ENCODE measurements around the gene RNASE7.
"Not testable (repeated sequence)": the region's sequence is repeated elsewhere in the genome, so short reads cannot be mapped to it uniquely, and the experiment has no call there.

Gene RNASE7

GRCh38 chr14:20999591-20999990 is 42.6 kb upstream of the RNASE7 start:
- no peaks in the 10 kb centered on the region for H4K20me1 ChIP-seq (ENCODE audit: low read depth, low read length)
- H3K4me2 ChIP-seq (ENCODE audit: low read depth, low read length, poor library complexity, severe bottlenecking) = no peak overlapping the region
- H3K79me2 ChIP-seq (ENCODE audit: insufficient read depth, low read length) = no peaks in the 10 kb centered on the region
- H2AFZ ChIP-seq (ENCODE audit: low read depth, low read length, severe bottlenecking) = no peak overlapping the region
- H3K9ac ChIP-seq (ENCODE audit: low read length) = no peak overlapping the region
- H3K9me3 ChIP-seq (ENCODE audit: insufficient read depth, low read length) = no peaks in the 10 kb centered on the region
- TF ChIP-seq EZH2phosphoT487 (conservative IDR thresholded peaks at IDR 0.05; ENCODE audit: low read length) = no peak
- TF ChIP-seq CTCF (IDR thresholded peaks at IDR 0.05; ENCODE audit: insufficient read depth, low read length, poor library complexity, severe bottlenecking) = no peak
- H3F3A ChIP-seq (ENCODE audit: insufficient read depth) = no peaks in the 10 kb centered on the region
- no peaks in the 10 kb centered on the region for H3K27me3 ChIP-seq (ENCODE audit: low read length)
- no peak overlapping the region for H3K4me3 ChIP-seq (ENCODE audit: insufficient read depth, low read length, poor library complexity, severe bottlenecking)
- peaks cover under 1% of the 10 kb centered on the region; the same call in 1 of the 2 replicates for H3K36me3 ChIP-seq (ENCODE audit: low read length)
- H3K9me2 ChIP-seq (replicated peaks; ENCODE audit: insufficient read depth, low read length) = no peaks in the 10 kb centered on the region
- no peak overlapping the region for H3K27ac ChIP-seq (ENCODE audit: low read depth, low read length)

- no peaks in the 10 kb centered on the region for H4K20me1 ChIP-seq (ENCODE audit: low read depth, low read length)
- H3K9ac ChIP-seq (ENCODE audit: low read length) = no peak overlapping the region
- no peak overlapping the region for H3K4me2 ChIP-seq (ENCODE audit: low read depth, low read length, poor library complexity, severe bottlenecking)
- no peaks in the 10 kb centered on the region for H3K36me3 ChIP-seq (ENCODE audit: low read length)
- no peak overlapping the region for H3K27ac ChIP-seq (ENCODE audit: low read depth, low read length)
- no peaks in the 10 kb centered on the region for H3K79me2 ChIP-seq (ENCODE audit: insufficient read depth, low read length)
- no peaks in the 10 kb centered on the region for H3K9me2 ChIP-seq (replicated peaks; ENCODE audit: insufficient read depth, low read length)
- TF ChIP-seq EZH2phosphoT487 (conservative IDR thresholded peaks at IDR 0.05; ENCODE audit: low read length) (no peak), CTCF (IDR thresholded peaks at IDR 0.05; ENCODE audit: insufficient read depth, low read length, poor library complexity, severe bottlenecking) (no peak)
- H3K9me3 ChIP-seq (ENCODE audit: insufficient read depth, low read length) = no peaks in the 10 kb centered on the region
- no peaks in the 10 kb centered on the region for H3F3A ChIP-seq (ENCODE audit: insufficient read depth)
- H2AFZ ChIP-seq (ENCODE audit: low read depth, low read length, severe bottlenecking) = no peak overlapping the region
- no peak overlapping the region for H3K4me3 ChIP-seq (ENCODE audit: insufficient read depth, low read length, poor library complexity, severe bottlenecking)
- no peaks in the 10 kb centered on the region for H3K27me3 ChIP-seq (ENCODE audit: low read length)
Measured at GRCh38 chr14:21001218-21001617, 40.9 kb upstream of the RNASE7 start.

- Histone ChIP-seq H3K27me3 (ENCODE audit: low read length) (no peaks in the 10 kb centered on the region), H3K9ac (ENCODE audit: low read length) (no peak overlapping the region), H3K4me2 (ENCODE audit: low read depth, low read length, poor library complexity, severe bottlenecking) (no peak overlapping the region), H3K9me2 (replicated peaks; ENCODE audit: insufficient read depth, low read length) (no peaks in the 10 kb centered on the region), H3K9me3 (ENCODE audit: insufficient read depth, low read length) (no peaks in the 10 kb centered on the region), H3K27ac (ENCODE audit: low read depth, low read length) (no peak overlapping the region), H3K4me3 (ENCODE audit: insufficient read depth, low read length, poor library complexity, severe bottlenecking) (no peak overlapping the region), H2AFZ (ENCODE audit: low read depth, low read length, severe bottlenecking) (no peak overlapping the region), H3K79me2 (ENCODE audit: insufficient read depth, low read length) (no peaks in the 10 kb centered on the region), H4K20me1 (ENCODE audit: low read depth, low read length) (no peaks in the 10 kb centered on the region), H3F3A (ENCODE audit: insufficient read depth) (no peaks in the 10 kb centered on the region), H3K36me3 (ENCODE audit: low read length) (no peaks in the 10 kb centered on the region)
- TF ChIP-seq CTCF (IDR thresholded peaks at IDR 0.05; ENCODE audit: insufficient read depth, low read length, poor library complexity, severe bottlenecking) = no peak
- no peak for TF ChIP-seq EZH2phosphoT487 (conservative IDR thresholded peaks at IDR 0.05; ENCODE audit: low read length)
Measured at GRCh38 chr14:21003788-21004346, 38.3 kb upstream of the RNASE7 start.

GRCh38 chr14:21009721-21010120 is 32.4 kb upstream of the RNASE7 start:
- H3K9me2 ChIP-seq (replicated peaks; ENCODE audit: insufficient read depth, low read length); H3F3A ChIP-seq (ENCODE audit: insufficient read depth); H2AFZ ChIP-seq (ENCODE audit: low read depth, low read length, severe bottlenecking): not testable (repeated sequence)

More at GRCh38 chr14:21009721-21010120, 32.4 kb upstream of the RNASE7 start:
- not testable (repeated sequence) for H3K27me3 ChIP-seq (ENCODE audit: low read length); H3K36me3 ChIP-seq (ENCODE audit: low read length); H4K20me1 ChIP-seq (ENCODE audit: low read depth, low read length); H3K9me3 ChIP-seq (ENCODE audit: insufficient read depth, low read length); H3K4me3 ChIP-seq (ENCODE audit: insufficient read depth, low read length, poor library complexity, severe bottlenecking); H3K27ac ChIP-seq (ENCODE audit: low read depth, low read length); H3K79me2 ChIP-seq (ENCODE audit: insufficient read depth, low read length); H3K9ac ChIP-seq (ENCODE audit: low read length); H3K4me2 ChIP-seq (ENCODE audit: low read depth, low read length, poor library complexity, severe bottlenecking)
